H1 (cell line): Measurements from ENCODE around the gene ACCSL. TPM values are rescaled to one million over a fixed set of nuclear protein-coding genes. Genes with fewer than 3 reads are reported as not detected.

Source experiments
- CTCF ChIA-PET: fragments of 300-600 bp; sonication (Branson Sonifier 250); formaldehyde crosslinking; loops from one replicate; lab custom pipeline; 2021; ENCODE audit not compliant: partially characterized antibody; lab: Charles Lee
- POLR2A ChIA-PET: fragments of 300-600 bp; sonication (Branson Sonifier 250); formaldehyde crosslinking; loops from one replicate; lab custom pipeline; 2021; ENCODE audit warnings: inconsistent platforms; ENCODE audit not compliant: partially characterized antibody; lab: Charles Lee
- DNase-seq, 2 experiments: peaks; one replicate each; pipeline versions ENCODE4 v3.0.0 to v3.0.0-alpha.2; 2010 to 2022; ENCODE audit warnings: low spot score in 2 of 2, low read depth in 1 of 2, mixed read lengths in 1 of 2
- FAIRE-seq: peaks from 2 replicates; lab custom pipeline; 2011; peaks lifted over from hg19 to GRCh38; lab: Jason Lieb, UNC
- H2AFZ ChIP-seq: 2 replicates; pipeline ENCODE4 v1.8.1; 2012; ENCODE audit warnings: low read length, inconsistent platforms
- H2AK5ac ChIP-seq: 2 replicates; pipeline ENCODE4 v1.6.1; 2013; ENCODE audit warnings: low read depth, low read length
- H2BK120ac ChIP-seq: replicated peaks from 2 replicates; pipeline ENCODE3; 2013; ENCODE audit warnings: low read depth, low read length, inconsistent platforms
- H2BK12ac ChIP-seq: 2 replicates; pipeline ENCODE4 v1.6.1; 2013; ENCODE audit warnings: low read depth, low read length
- H2BK15ac ChIP-seq: 2 replicates; pipeline ENCODE4 v1.6.1; 2013; ENCODE audit warnings: low read length
- H2BK20ac ChIP-seq: 2 replicates; pipeline ENCODE4 v1.6.1; 2013; ENCODE audit warnings: low read length
- H2BK5ac ChIP-seq: 2 replicates; pipeline ENCODE4 v1.6.1; 2013; ENCODE audit warnings: low read depth, low read length
- H3K14ac ChIP-seq: 2 replicates; pipeline ENCODE4 v1.6.1; 2013; ENCODE audit warnings: inconsistent platforms; ENCODE audit not compliant: insufficient read length
- H3K18ac ChIP-seq: 2 replicates; pipeline ENCODE4 v1.6.1; 2013; ENCODE audit warnings: low read length; ENCODE audit errors: extremely low read depth
- H3K23ac ChIP-seq: 2 replicates; pipeline ENCODE4 v1.6.1; 2013; ENCODE audit warnings: inconsistent platforms; ENCODE audit not compliant: insufficient read length
- H3K23me2 ChIP-seq: 2 replicates; pipeline ENCODE4 v1.6.1; 2013; ENCODE audit warnings: low read depth, low read length
- H3K27ac ChIP-seq: 2 replicates; pipeline ENCODE4 v1.6.1; 2011; ENCODE audit warnings: low read depth, low read length, inconsistent platforms
- H3K27me3 ChIP-seq, 4 experiments: replicated peaks in 1 of 4; 1 replicate in 1 of 4; 2 replicates in 3 of 4; pipeline versions ENCODE4 v1.6.1 to v1.8.1; 2011 to 2013; ENCODE audit warnings: low read length in 3 of 4, mild to moderate bottlenecking in 3 of 4, inconsistent platforms in 2 of 4, mixed read lengths in 2 of 4, moderate library complexity in 1 of 4; ENCODE audit not compliant: control insufficient read depth in 3 of 4, insufficient read depth in 3 of 4; ENCODE audit errors: extremely low read depth in 1 of 4
- H3K36me3 ChIP-seq, 4 experiments: 2 replicates each; pipeline versions ENCODE4 v1.6.1 to v1.8.1; 2011 to 2013; ENCODE audit warnings: mild to moderate bottlenecking in 4 of 4, low read length in 3 of 4, moderate library complexity in 2 of 4, control low read depth in 1 of 4, inconsistent platforms in 1 of 4; ENCODE audit not compliant: insufficient read depth in 4 of 4, control insufficient read depth in 2 of 4
- H3K4ac ChIP-seq: replicated peaks from 2 replicates; pipeline ENCODE3; 2013; ENCODE audit warnings: low read length, low read depth, mixed read lengths, inconsistent platforms; ENCODE audit not compliant: insufficient read length
- H3K4me1 ChIP-seq, 4 experiments: replicated peaks in 1 of 4; 1 replicate in 1 of 4; 2 replicates in 3 of 4; pipeline versions ENCODE4 v1.6.1 to v1.8.1; 2011 to 2013; ENCODE audit warnings: low read length in 3 of 4, inconsistent platforms in 2 of 4, mixed read lengths in 1 of 4; ENCODE audit not compliant: insufficient read depth in 4 of 4, control insufficient read depth in 3 of 4
- H3K4me2 ChIP-seq, 2 experiments: 2 replicates each; pipeline versions ENCODE4 v1.6.1 to v1.8.1; 2011 to 2013; ENCODE audit warnings: low read depth in 2 of 2, low read length in 2 of 2, control low read depth in 1 of 2, inconsistent platforms in 1 of 2, mild to moderate bottlenecking in 1 of 2; ENCODE audit not compliant: insufficient read depth in 1 of 2
- H3K4me3 ChIP-seq, 4 experiments: fragments of 200-600, 300-600 bp in 1 of 4; sonication (generic), shearing (Covaris generic), sonication (Bioruptor Twin) in 1 of 4; 2 replicates each; pipeline versions ENCODE4 v1.5.1 to v1.8.1; 2011 to 2016; ENCODE audit warnings: low read length in 4 of 4, low read depth in 3 of 4, control low read depth in 2 of 4, inconsistent platforms in 2 of 4, mild to moderate bottlenecking in 2 of 4, mixed read lengths in 1 of 4, moderate library complexity in 1 of 4; ENCODE audit not compliant: insufficient read depth in 2 of 4; ENCODE audit errors: extremely low read depth in 1 of 4
- H3K56ac ChIP-seq: replicated peaks from 2 replicates; pipeline ENCODE3; 2013; ENCODE audit warnings: low read depth, mild to moderate bottlenecking, mixed read lengths, low read length, inconsistent platforms; ENCODE audit not compliant: insufficient read length
- H3K79me1 ChIP-seq: 2 replicates; pipeline ENCODE4 v1.6.1; 2013; ENCODE audit warnings: low read depth, low read length, control low read depth
- H3K79me2 ChIP-seq, 2 experiments: 2 replicates each; pipeline versions ENCODE4 v1.6.1 to v1.8.1; 2012 to 2013; ENCODE audit warnings: low read length in 2 of 2, mild to moderate bottlenecking in 2 of 2, inconsistent platforms in 1 of 2; ENCODE audit not compliant: insufficient read depth in 2 of 2, control insufficient read depth in 1 of 2
- H3K9ac ChIP-seq, 4 experiments: replicated peaks in 1 of 4; 1 replicate in 1 of 4; 2 replicates in 3 of 4; pipeline versions ENCODE4 v1.6.1 to v1.8.1; 2011 to 2013; ENCODE audit warnings: low read depth in 3 of 4, low read length in 3 of 4, control low read depth in 2 of 4, mild to moderate bottlenecking in 2 of 4, moderate library complexity in 2 of 4, inconsistent platforms in 1 of 4; ENCODE audit errors: extremely low read depth in 1 of 4
- H3K9me3 ChIP-seq, 2 experiments: 2 replicates each; pipeline versions ENCODE4 v1.6.1 to v1.8.1; 2012 to 2013; ENCODE audit warnings: mild to moderate bottlenecking in 2 of 2, moderate library complexity in 2 of 2, control low read depth in 1 of 2, inconsistent platforms in 1 of 2, low read depth in 1 of 2, low read length in 1 of 2, mixed read lengths in 1 of 2; ENCODE audit not compliant: insufficient read depth in 2 of 2
- H4K20me1 ChIP-seq, 2 experiments: replicated peaks in 1 of 2; 2 replicates each; pipeline versions ENCODE3 to v1.8.1; 2011 to 2013; ENCODE audit warnings: inconsistent platforms in 2 of 2, low read length in 2 of 2, mild to moderate bottlenecking in 1 of 2; ENCODE audit not compliant: insufficient read depth in 2 of 2, control insufficient read depth in 1 of 2
- H4K5ac ChIP-seq: 2 replicates; pipeline ENCODE4 v1.6.1; 2013; ENCODE audit warnings: low read length, low read depth, mixed read lengths, inconsistent platforms; ENCODE audit not compliant: insufficient read length
- H4K8ac ChIP-seq: 2 replicates; pipeline ENCODE4 v1.8.0; 2013; ENCODE audit warnings: mild to moderate bottlenecking, moderate library complexity, low read length, inconsistent platforms; ENCODE audit not compliant: insufficient read depth; ENCODE audit errors: extremely low read depth
- H4K91ac ChIP-seq: replicated peaks from 2 replicates; pipeline ENCODE3; 2013; ENCODE audit warnings: low read length, mixed read lengths, inconsistent platforms; ENCODE audit not compliant: insufficient read length
- ASH2L ChIP-seq: fragments of 200-600, 300-600 bp; sonication (generic); IDR thresholded peaks from one replicate; pipeline ENCODE4 v1.7.1; 2017; ENCODE audit warnings: low read length
- CHD2 ChIP-seq: IDR thresholded peaks from 2 replicates; pipeline ENCODE4 v1.6.1; 2012; ENCODE audit warnings: low read length, improper control_type of control experiment
- EP300 ChIP-seq, 2 experiments: IDR thresholded peaks; 1 replicate in 1 of 2; 2 replicates in 1 of 2; pipeline ENCODE4 v1.6.1; 2011 to 2012; ENCODE audit warnings: low read depth in 2 of 2, low read length in 2 of 2, mild to moderate bottlenecking in 2 of 2, borderline replicate concordance in 1 of 2, inconsistent platforms in 1 of 2, moderate library complexity in 1 of 2
- FOSL1 ChIP-seq: IDR thresholded peaks from 2 replicates; pipeline ENCODE4 v1.6.1; 2011; ENCODE audit warnings: mild to moderate bottlenecking, low read depth, low read length, moderate library complexity; ENCODE audit not compliant: insufficient read depth
- KDM1A ChIP-seq: fragments of 200-600, 300-600 bp; sonication (generic); IDR thresholded peaks from 2 replicates; pipeline ENCODE4 v1.7.1; 2016; ENCODE audit warnings: mild to moderate bottlenecking, low read length, borderline replicate concordance
- PHF8 ChIP-seq: fragments of 200-600 bp; sonication (generic); conservative IDR thresholded peaks from 2 replicates; pipeline ENCODE4 v1.7.1; 2012; ENCODE audit warnings: low read depth, mild to moderate bottlenecking, inconsistent platforms, low read length, moderate library complexity
- RXRA ChIP-seq: IDR thresholded peaks from 2 replicates; pipeline ENCODE4 v1.6.1; 2011; ENCODE audit warnings: low read depth, mild to moderate bottlenecking, low read length, moderate library complexity; ENCODE audit not compliant: insufficient read depth
- SP2 ChIP-seq: IDR thresholded peaks from 2 replicates; pipeline ENCODE4 v1.6.1; 2012; ENCODE audit warnings: mild to moderate bottlenecking, low read length, inconsistent platforms
- SP4 ChIP-seq: IDR thresholded peaks from 2 replicates; pipeline ENCODE4 v1.6.1; 2012; ENCODE audit warnings: low read length, inconsistent platforms
- TBP ChIP-seq: IDR thresholded peaks from 2 replicates; pipeline ENCODE4 v1.6.1; 2011; ENCODE audit warnings: low read depth, low read length, improper control_type of control experiment
- whole genome bisulfite sequencing, 2 experiments: shearing (Covaris generic) in 1 of 2; methylation state at CpG; one replicate each; pipeline versions ENCODE4 v1.1.6 to v1.1.7; 2013 to 2015; ENCODE audit warnings: low lambda C conversion rate in 2 of 2, mixed read lengths in 2 of 2, inconsistent platforms in 1 of 2, low coverage in 1 of 2, missing lambda C conversion rate in 1 of 2; ENCODE audit not compliant: insufficient replicate concordance in 2 of 2, insufficient coverage in 1 of 2, insufficient read length in 1 of 2; ENCODE audit errors: extremely low coverage in 1 of 2, missing lambda C conversion rate in 1 of 2; 5-methylcytosine and 5-hydroxymethylcytosine counted together
- polyA plus RNA-seq, 7 experiments: library from polyadenylated mRNA; depleted of rRNA in 3 of 7; stranded (reverse) in 5 of 7; unstranded in 2 of 7; fragments of >200 nt in 5 of 7; fragments of 200-250 nt in 2 of 7; gene quantifications; 1 replicate in 5 of 7; 2 replicates in 1 of 7; 4 replicates in 1 of 7; pipeline versions ENCODE4 v1.2.1 to v1.2.3, GENCODE V29; 2011 to 2013; ENCODE audit warnings: missing spikeins in 2 of 7, mixed read lengths in 2 of 7
- total RNA-seq: library from RNA; stranded (reverse); fragmentation: NEBNext Ultra II Directional; extraction: Animal tissue kit (Norgen Biotek cat#: 25700); gene quantifications from 2 replicates; pipeline ENCODE4 v1.2.1, GENCODE V29; 2021

The ACCSL gene
- total and polyA plus RNA-seq, 2 of the 8 experiments (the other 6 are each of a cell fraction or from before 2014, with no cell fraction given) = not detected

GRCh38 chr11:44002191-44003093 is 45.3 kb upstream of the ACCSL start:
- Histone ChIP-seq H4K91ac (no peak overlapping the region), H2BK15ac (0 out of 2 replicates have a peak overlapping the region, but pooled peaks have one; percentile 25), H3K4me3 (no peak overlapping the region), H3K18ac (no peak overlapping the region), H3K4me2 (no peak overlapping the region), H3K23ac (no peak overlapping the region), H2BK20ac (no peak overlapping the region), H3K27ac (no peak overlapping the region; the same call in 1 of the 2 replicates), H3K4me1 (peaks cover 0 to 18% (median 7%) of the 10 kb centered on the region in 4 experiments; a peak in 6 of 7 replicates), H2BK5ac (no peak overlapping the region), H3K36me3 (no peaks in the 10 kb centered on the region), H4K20me1 (no peaks in the 10 kb centered on the region), H3K14ac (no peak overlapping the region), H3K79me2 (no peaks in the 10 kb centered on the region), H3K9ac (no peak overlapping the region), H3K27me3 (peaks cover 0 to 2% (median 0%) of the 10 kb centered on the region in 4 experiments; a peak in 1 of 7 replicates), H3K9me3 (0 out of 4 replicates have a peak, but pooled peaks cover 0 to 3% of the 10 kb centered on the region in 2 experiments), H2AFZ (no peak overlapping the region), H4K5ac (no peak overlapping the region), H3K4ac (no peak overlapping the region), H4K8ac (no peak overlapping the region), H3K23me2 (no peaks in the 10 kb centered on the region; the same call in 1 of the 2 replicates), H3K79me1 (no peaks in the 10 kb centered on the region), H3K56ac (no peak overlapping the region), H2BK120ac (no peak overlapping the region), H2AK5ac (no peak overlapping the region), H2BK12ac (no peak overlapping the region)
- ChIA-PET CTCF (interaction anchor here (0.7 to 6.8 kb wide), 8 partner anchors 11 to 113 kb away, joined by 3 to 52 read pairs (median 4); no protein-coding TSS in a partner anchor), POLR2A (interaction anchor here (0.7 to 1.1 kb wide), 2 partner anchors 28 to 33 kb away, joined by 3 read pairs; no protein-coding TSS in a partner anchor)
- FAIRE-seq = no peak
- peak in 1 of 2 experiments; percentile 41 for DNase-seq
- 89% methylated on average over 18 of the region's 18 CpGs; no CpG with 5 or more reads in 1 of the 2 experiments for WGBS, 2 experiments
- TF ChIP-seq SP4 (no peak), ASH2L (no peak), TBP (no peak), RXRA (no peak), EP300 (IDR thresholded peaks at IDR 0.05; ENCODE audit: borderline replicate concordance in 1 of 2, low read depth in 2 of 2, low read length in 2 of 2) (no peak), PHF8 (no peak), SP2 (no peak), FOSL1 (no peak), CHD2 (no peak), KDM1A (no peak)
